Thymus (tissue), 11 donors: ENCODE data around the gene LEFTY1. TPM values are rescaled to one million over a fixed set of nuclear protein-coding genes. Genes with fewer than 3 reads are reported as not detected.

ENCODE experiments used
- DNase-seq, 9 donors: peaks; one replicate each; pipeline ENCODE4 v3.0.0-alpha.2; 2013; ENCODE audit warnings: low spot score in 9 of 9, low read depth in 6 of 9, missing footprints in 1 of 9
- H3K27ac ChIP-seq, 2 donors: one replicate each; pipeline ENCODE4 v1.5.1; 2013; ENCODE audit warnings: control low read depth in 1 of 2, low read depth in 1 of 2, low read length in 1 of 2, mild to moderate bottlenecking in 1 of 2, moderate library complexity in 1 of 2
- H3K27me3 ChIP-seq, 2 donors: one replicate each; pipeline ENCODE4 v1.5.1; 2013; ENCODE audit warnings: low read length in 1 of 2; ENCODE audit not compliant: control insufficient read depth in 2 of 2, insufficient read depth in 1 of 2
- H3K36me3 ChIP-seq, 2 donors: one replicate each; pipeline ENCODE4 v1.5.1; 2013; ENCODE audit warnings: low read length in 1 of 2, mild to moderate bottlenecking in 1 of 2, moderate library complexity in 1 of 2; ENCODE audit not compliant: control insufficient read depth in 2 of 2, insufficient read depth in 2 of 2
- H3K4me1 ChIP-seq, 2 donors: one replicate each; pipeline ENCODE4 v1.5.1; 2013; ENCODE audit warnings: low read length in 2 of 2; ENCODE audit not compliant: control insufficient read depth in 2 of 2, insufficient read depth in 2 of 2
- H3K4me3 ChIP-seq, 2 donors: one replicate each; pipeline ENCODE4 v1.5.1; 2013; ENCODE audit warnings: low read length in 2 of 2, control low read depth in 1 of 2, mild to moderate bottlenecking in 1 of 2
- H3K9me3 ChIP-seq, 2 donors: one replicate each; pipeline ENCODE4 v1.5.1; 2013; ENCODE audit warnings: low read length in 1 of 2, mild to moderate bottlenecking in 1 of 2; ENCODE audit not compliant: control insufficient read depth in 2 of 2, insufficient read depth in 1 of 2
- WGBS: extraction: QIAGEN DNeasy Blood & Tissue Kit; methylation state at CpG from one replicate; pipeline ENCODE4 v1.1.7; 2013; 5-methylcytosine and 5-hydroxymethylcytosine counted together
- polyA plus RNA-seq: library from polyadenylated mRNA; stranded (reverse); fragments of 200-250 nt; gene quantifications from one replicate; pipeline ENCODE4 v1.2.3, GENCODE V29; 2013
- total RNA-seq: library from RNA; stranded (reverse); fragments of 120-200 nt; gene quantifications from one replicate; pipeline ENCODE4 v1.2.4, GENCODE V29; 2013
- donor health status: healthy.

LEFTY1 gene
- total and polyA plus RNA-seq, 2 donors, result 0.47 to 1.2 TPM

DNA sequence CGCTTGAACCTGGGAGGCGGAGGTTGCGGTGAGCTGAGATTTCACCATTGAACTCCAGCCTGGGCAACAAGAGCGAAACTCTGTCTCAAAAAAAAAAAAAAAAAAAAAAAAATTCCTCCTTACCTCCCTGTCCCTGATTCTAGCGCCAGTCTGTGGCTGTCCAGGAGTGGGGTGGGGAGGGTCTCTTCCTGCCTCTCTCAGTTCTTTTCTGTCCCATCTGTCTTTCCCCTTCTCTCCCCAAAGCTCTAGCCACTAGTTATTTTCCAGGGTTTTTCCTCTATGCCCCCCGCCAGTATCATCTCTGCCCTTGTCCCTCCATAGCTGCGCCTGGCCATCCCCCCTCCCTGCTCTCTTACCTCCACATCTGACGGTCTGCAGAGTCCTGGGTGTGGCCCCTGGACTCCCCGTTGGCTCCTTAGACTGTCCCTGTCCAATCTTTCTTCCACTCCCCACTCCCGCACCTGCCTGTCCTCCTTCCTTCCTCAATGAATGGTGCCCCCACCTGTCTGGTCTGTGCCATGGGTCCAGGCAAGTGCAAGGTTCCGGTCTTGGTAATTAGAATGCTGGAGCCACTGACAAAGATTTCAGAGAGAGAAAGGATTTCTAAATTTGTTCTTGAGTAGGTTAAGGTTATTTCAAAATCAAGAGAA lies 5.2 kb downstream of the LEFTY1 start:
- Histone ChIP-seq H3K9me3 (peaks cover 0 to 2% of the 10 kb centered on the region in 2 donors), H3K27me3 (peaks cover 0 to 29% of the 10 kb centered on the region in 2 donors), H3K4me3 (no peak overlapping the region), H3K27ac (no peak overlapping the region), H3K36me3 (peaks cover 0 to 4% of the 10 kb centered on the region in 2 donors), H3K4me1 (peaks cover 29 to 47% of the 10 kb centered on the region in 2 donors)
- WGBS, result 84% methylated on average over 11 of the region's 11 CpGs
- no peak for DNase-seq

DNA sequence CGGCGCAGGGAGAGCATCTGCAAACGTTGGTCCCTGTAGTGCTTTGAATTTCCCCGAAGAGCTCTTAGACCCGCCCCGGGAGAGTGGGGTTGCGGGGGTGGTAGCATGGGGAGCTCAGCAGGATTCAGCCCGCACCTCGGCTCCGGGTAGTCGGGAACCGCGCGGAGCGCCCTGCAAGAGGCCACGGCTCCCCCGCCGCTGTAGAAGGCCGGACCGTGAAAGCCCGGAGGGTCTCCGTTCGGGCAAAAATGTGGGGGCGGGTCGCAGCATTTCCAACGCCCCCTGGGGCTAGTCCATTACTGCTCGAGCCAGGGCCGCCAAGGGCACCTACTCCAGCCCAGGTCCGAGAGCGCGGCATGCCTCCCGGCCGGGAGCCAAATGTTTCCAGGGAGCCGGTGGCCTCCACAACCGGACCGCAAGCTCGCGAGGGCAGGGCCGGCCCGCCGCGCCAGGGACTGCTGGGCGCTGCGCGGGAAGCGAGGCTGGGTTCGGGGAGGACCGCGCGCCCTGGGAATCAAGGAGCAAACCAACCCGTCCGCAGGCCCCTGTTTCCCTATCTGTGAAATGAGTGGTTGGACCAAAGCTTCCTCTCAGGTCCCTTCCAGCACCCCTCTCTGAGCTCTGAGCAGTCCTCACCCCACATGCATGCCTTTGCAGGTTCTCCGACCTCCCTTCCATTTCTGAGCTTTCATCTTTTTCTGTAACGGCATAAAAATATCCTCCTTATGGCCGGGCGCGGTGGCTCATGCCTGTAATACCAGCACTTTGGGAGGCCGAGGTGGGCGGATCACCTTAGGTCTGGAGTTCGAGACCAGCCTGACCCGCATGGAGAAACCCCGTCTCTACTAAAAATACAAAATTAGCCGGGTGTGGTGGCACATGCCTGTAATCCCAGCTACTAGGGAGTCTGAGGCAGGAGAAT lies 6.0 kb downstream of the LEFTY1 start:
- H3K27me3 ChIP-seq, result peaks cover 0 to 27% of the 10 kb centered on the region in 2 donors
- peaks cover 0 to 2% of the 10 kb centered on the region in 2 donors for H3K9me3 ChIP-seq
- H3K36me3 ChIP-seq, result peaks cover 0 to 12% of the 10 kb centered on the region in 2 donors
- peaks cover 36 to 55% of the 10 kb centered on the region in 2 donors for H3K4me1 ChIP-seq
- peak overlapping the region; percentile 93 to 98 for H3K27ac ChIP-seq
- WGBS, result 8% methylated on average over 63 of the region's 63 CpGs
- peak in 2 of 9 donors; percentile 41 to 43 for DNase-seq
- peak overlapping the region; percentile 86 to 96 for H3K4me3 ChIP-seq

DNA sequence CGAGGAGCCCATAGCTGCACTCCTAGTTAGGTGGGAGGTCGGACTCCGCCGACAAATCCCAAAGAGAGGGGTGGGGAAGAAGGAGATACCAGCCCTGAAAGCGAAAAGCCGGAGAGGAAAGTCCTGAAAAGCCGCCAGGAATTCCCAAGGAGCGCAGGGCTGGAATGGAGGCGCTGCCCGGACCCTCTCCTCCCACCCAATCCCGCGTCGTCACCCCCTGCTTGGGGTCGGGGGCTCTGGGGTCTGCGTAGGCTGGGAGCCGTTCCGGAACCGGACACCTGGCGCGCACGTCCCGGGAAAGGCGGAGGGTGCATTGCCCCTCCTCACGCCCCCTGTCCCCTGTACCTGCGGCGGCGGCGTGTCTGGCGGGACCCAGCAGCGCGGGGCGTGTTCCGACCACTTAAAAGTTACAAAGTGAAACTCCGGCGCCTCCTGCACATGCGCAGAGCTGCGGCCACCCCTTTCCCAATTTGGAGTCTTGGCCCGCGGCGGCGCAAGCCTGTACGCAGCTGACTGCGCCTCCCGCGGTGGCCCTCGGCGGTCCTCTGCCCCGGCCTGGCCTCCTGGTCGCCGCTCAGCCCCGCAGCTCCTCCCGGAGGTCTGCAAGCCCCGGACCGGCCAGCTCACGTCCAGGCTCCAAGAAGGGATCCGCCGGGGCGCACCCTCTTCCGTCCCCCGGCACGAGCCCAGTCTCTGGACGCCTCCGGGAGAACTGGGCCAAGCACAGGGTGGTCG lies 6.8 kb downstream of the LEFTY1 start, which contains the start of gene TMEM63A:
Gene TMEM63A (minus strand): TSS at position 422 of the 735 bp plus-strand sequence. CDS start 4,800 bp downstream, outside the sequence.
- H3K36me3 ChIP-seq, result peaks cover 6 to 20% of the 10 kb centered on the region in 2 donors
- DNase-seq, result peak in 5 of 9 donors; percentile 65 to 89 (median 78)
- H3K27ac ChIP-seq, result peak within 1 kb of the TSS; percentile 93 to 98
- WGBS, result under 1% methylated on average over 64 of the region's 64 CpGs
- H3K4me3 ChIP-seq, result peak within 1 kb of the TSS; percentile 86 to 96
- H3K4me1 ChIP-seq, result peaks cover 37 to 60% of the 10 kb centered on the region in 2 donors
- peaks cover 0 to 23% of the 10 kb centered on the region in 2 donors for H3K27me3 ChIP-seq
- H3K9me3 ChIP-seq, result peaks cover 0 to 2% of the 10 kb centered on the region in 2 donors

DNA sequence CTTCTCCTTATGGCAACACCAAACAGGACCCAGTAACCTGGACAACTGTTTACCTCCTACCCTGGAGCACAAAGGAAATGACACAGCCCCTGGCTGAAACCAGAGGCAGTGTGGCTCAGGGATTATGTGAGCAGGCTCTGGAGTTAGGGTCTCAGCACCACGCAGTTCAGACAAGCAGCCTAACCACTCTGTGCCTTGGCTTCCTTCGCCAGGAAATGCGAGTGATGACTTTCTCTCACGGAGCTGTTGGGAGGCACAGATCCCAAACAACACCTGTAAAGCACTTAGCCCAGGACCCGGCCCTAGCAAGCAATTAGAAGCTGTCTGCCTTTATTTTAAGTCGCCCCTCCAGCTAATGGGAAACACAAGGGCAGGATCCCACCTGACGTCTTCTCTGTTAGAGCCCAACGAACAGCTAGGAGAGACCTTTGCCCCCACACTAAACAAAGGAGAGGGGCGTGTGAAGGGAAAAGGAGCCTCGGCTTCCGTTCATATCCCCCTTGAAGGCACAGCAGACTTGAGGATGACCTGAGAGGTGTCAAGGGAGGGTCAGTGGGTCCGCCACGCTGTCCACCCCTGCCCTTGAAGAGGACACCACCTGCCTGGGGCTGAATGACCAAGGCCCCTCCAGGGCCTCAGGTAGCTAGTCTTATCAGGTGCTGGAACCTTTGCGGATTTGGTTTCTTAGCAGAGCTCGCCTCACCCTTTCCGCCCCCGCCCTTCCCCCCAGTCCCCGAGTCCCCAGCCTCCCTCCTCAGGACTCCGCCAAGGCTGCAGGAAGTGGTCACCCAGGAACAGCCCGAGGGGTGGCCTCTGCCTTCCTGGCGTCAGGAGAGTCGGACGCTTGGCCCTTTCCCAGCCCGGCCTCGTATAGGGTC lies 7.6 kb downstream of the LEFTY1 start:
- peaks cover 37 to 64% of the 10 kb centered on the region in 2 donors for H3K4me1 ChIP-seq
- peaks cover 7 to 27% of the 10 kb centered on the region in 2 donors for H3K36me3 ChIP-seq
- WGBS, result 2% methylated on average over 25 of the region's 25 CpGs
- peaks cover 0 to 2% of the 10 kb centered on the region in 2 donors for H3K9me3 ChIP-seq
- peak overlapping the region; percentile 93 to 98 for H3K27ac ChIP-seq
- peak in 4 of 9 donors; percentile 38 to 74 (median 43) for DNase-seq
- peak overlapping the region; percentile 86 to 96 for H3K4me3 ChIP-seq
- H3K27me3 ChIP-seq, result peaks cover 0 to 17% of the 10 kb centered on the region in 2 donors

GRCh38 chr1:225880636-225881035 lies 8.3 kb downstream of the LEFTY1 start:
- no peak for DNase-seq
- 39% methylated on average over 5 of the region's 5 CpGs for WGBS
- Histone ChIP-seq H3K4me3 (peak overlapping the region; percentile 86 to 96), H3K27ac (peak overlapping the region; percentile 93 to 98), H3K9me3 (peaks cover 0 to 2% of the 10 kb centered on the region in 2 donors), H3K36me3 (peaks cover 13 to 31% of the 10 kb centered on the region in 2 donors), H3K27me3 (peaks cover 0 to 17% of the 10 kb centered on the region in 2 donors), H3K4me1 (peaks cover 37 to 70% of the 10 kb centered on the region in 2 donors)

GRCh38 chr1:225880222-225880588 lies 8.7 kb downstream of the LEFTY1 start:
- WGBS, result 41% methylated on average over 2 of the region's 2 CpGs
- peak overlapping the region; percentile 86 to 96 for H3K4me3 ChIP-seq
- peaks cover 0 to 2% of the 10 kb centered on the region in 2 donors for H3K9me3 ChIP-seq
- H3K27me3 ChIP-seq, result peaks cover 0 to 17% of the 10 kb centered on the region in 2 donors
- H3K27ac ChIP-seq, result peak overlapping the region; percentile 93 to 98
- H3K4me1 ChIP-seq, result peaks cover 40 to 75% of the 10 kb centered on the region in 2 donors
- DNase-seq, result peak in 3 of 9 donors; percentile 66 to 84 (median 68)
- peaks cover 17 to 35% of the 10 kb centered on the region in 2 donors for H3K36me3 ChIP-seq

DNA sequence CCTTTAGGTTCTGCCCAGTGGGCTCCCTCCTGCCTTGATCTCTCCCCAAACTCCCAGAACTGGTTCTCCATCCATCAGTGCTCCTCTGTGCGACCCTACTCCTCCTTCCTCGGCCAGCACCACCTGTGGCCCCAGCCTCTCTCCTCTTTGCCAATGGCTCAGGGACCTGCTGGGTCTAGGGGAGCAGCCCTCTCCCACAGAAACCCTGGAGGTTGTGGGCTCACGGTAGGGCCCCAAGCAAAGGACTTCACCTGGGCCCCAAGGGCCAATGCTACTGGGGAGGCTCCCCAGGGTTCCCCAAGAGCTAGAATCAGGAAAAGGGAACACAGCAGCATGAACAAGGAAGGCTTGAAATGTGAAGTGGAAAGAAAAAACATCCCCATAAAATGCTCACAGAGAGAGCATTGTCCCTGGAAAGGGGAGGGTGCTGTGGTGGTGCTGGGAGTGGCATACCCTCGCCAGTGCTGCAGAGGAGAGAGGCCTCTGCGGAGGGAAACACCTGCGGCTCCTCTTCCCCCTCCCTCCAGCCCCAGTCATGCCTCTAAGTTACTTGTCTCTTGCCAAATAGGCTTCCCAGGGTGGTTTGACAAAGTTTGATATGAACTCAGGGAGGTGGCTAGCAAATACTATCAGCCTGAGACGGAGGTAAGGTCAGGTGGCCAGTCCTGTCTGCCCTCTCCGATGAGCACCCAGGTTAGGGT lies 9.3 kb downstream of the LEFTY1 start:
- Histone ChIP-seq H3K36me3 (peaks cover 20 to 40% of the 10 kb centered on the region in 2 donors), H3K4me1 (peaks cover 40 to 78% of the 10 kb centered on the region in 2 donors), H3K27me3 (peaks cover 0 to 17% of the 10 kb centered on the region in 2 donors), H3K4me3 (peak overlapping the region; percentile 86 to 96), H3K9me3 (peaks cover 0 to 2% of the 10 kb centered on the region in 2 donors), H3K27ac (peak overlapping the region; percentile 93 to 98)
- 12% methylated on average over 8 of the region's 8 CpGs for WGBS
- peak in 5 of 9 donors; percentile 63 to 88 (median 74) for DNase-seq
